GM21526 (cell line): Measurements from ENCODE around the gene EHMT2.
"Not testable (repeated sequence)": the region's sequence is repeated elsewhere in the genome, so short reads cannot be mapped to it uniquely, and the experiment has no call there.

Source experiments
- ATAC-seq: cut with Tn5 transposase; IDR thresholded peaks from one replicate; pipeline ENCODE4 v1.9.1; 2021; ENCODE audit warnings: moderate library complexity; ENCODE audit not compliant: unreplicated experiment, low FRiP score

EHMT2 gene

DNA sequence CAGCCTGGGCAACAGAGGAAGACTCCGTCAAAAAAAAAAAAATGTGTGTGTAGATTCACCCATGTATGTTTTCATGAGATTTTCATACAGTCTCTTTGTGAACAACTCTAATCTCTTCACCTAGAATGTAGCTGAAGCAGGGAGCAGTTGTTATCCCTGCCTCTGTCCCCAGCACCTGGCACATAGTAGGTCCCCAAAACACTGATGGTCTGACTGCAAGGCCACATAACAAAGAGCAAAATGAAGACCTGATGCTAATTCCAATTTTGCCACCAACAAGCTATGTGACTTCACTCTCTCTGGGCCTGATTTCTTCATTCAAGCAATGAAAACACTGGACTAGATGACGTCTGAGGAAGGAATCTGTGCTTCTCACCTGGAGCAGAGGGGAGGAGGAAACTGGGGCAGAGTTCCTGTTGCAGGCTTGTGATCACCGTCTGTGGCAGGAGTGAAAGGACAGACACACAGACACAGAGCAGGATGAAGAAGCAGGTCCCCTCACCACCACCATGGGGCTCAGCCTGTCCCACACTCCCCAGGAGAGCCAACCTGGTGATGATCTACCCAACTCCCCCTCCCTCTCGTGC, 23.3 kb downstream of the EHMT2 start:
- ATAC-seq: no peak

GRCh38 chr6:31871046-31871659, 26.3 kb downstream of the EHMT2 start:
- no peak for ATAC-seq

- no peak for ATAC-seq
Observed at GRCh38 chr6:31870385-31870921, 27.0 kb downstream of the EHMT2 start.

DNA sequence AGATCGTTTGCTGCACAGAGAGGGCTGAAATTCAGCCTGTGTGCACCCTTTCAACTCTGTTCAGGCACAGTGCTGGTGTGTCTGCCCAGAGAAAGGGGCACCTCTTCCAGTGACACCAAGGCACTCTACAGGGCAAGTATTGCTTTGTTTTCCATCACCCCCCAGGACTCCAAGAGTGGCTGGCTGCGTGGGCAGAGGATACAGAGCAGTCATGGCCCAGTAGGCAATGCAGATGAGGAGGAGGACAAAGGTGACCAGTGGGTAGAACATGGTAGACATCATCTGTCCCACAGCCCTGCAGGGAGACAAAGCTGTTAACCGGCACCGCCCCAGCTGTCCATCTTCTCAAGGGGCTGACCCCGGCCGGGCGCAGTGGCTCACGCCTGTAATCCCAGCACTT, 28.2 kb downstream of the EHMT2 start:
- no peak for ATAC-seq

GRCh38 chr6:31868658-31868971, 28.9 kb downstream of the EHMT2 start:
- not testable (repeated sequence) for ATAC-seq

GRCh38 chr6:31865205-31866118, 32.0 kb downstream of the EHMT2 start:
- ATAC-seq: no peak

DNA sequence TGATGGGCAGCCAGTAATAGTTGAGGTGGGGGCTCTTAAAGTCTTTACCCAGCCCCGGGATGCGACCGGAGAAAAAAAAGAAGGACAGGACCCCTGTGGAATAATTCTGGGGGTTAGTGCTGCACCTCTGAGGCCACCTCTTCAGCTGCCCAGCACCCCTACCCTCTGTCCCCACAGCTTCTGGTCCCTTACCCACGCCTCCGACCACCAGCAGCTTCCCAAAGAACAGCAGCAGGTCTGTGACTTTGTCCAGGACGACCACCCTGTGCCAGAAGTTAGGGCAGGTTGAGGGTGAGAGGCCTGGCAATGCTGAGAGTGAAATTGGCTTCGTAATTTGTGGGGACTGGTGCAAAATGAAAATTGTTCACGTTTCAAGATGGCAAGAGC, 32.7 kb downstream of the EHMT2 start:
- ATAC-seq: no peak

- not testable (repeated sequence) for ATAC-seq
Observed at GRCh38 chr6:31864123-31864562, 33.4 kb downstream of the EHMT2 start.

DNA sequence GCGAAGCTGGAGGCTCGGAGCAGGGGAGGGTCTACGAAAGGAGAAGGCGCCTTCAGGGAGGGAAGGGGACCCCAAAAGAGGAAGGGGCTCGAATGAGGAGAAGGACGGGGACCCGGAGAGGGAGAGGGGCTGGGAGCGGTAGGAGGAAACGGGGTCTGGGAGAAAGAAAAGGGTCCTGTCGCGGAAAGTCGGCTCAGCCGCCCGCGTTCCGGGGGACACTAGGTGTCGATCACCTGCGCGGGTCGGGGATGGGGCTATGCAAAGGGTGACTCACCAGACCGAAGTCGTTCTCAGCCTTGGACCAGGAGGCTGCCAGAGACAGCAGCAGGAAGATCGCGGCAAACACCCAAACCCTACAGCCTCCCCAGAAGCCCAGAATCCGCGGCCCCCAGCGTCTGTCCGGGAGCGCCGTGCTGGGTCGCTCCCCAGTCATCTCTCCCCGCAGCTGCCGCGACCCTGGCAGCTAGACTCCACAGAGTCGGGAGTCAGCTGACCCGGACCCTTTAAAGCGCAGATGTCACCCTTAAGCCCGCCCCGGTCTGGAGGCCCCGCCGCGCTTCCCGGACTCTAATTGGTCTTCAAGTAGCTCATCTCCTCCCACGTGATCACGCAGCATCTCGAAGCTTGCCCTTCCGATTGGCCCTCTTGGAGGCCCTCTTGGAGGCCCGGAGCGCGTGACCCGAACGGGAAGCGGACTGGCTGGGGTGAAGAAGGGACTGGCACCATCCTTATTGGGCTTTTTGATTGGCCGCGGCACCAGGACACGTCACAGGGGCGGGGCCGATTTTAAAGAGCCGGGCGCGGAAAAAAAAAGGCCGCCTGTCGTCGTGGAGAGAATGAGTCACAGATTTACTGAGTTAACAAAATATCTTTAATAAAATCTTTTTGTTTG, 34.9 kb downstream of the EHMT2 start, which contains the start of gene NEU1:
Gene NEU1 (minus strand): TSS at position 478 of the 892 bp plus-strand sequence. CDS start 45 bp downstream, at position 433.
- peak; percentile 84 for ATAC-seq

GRCh38 chr6:31861919-31862343, 35.6 kb downstream of the EHMT2 start:
- ATAC-seq: no peak

DNA sequence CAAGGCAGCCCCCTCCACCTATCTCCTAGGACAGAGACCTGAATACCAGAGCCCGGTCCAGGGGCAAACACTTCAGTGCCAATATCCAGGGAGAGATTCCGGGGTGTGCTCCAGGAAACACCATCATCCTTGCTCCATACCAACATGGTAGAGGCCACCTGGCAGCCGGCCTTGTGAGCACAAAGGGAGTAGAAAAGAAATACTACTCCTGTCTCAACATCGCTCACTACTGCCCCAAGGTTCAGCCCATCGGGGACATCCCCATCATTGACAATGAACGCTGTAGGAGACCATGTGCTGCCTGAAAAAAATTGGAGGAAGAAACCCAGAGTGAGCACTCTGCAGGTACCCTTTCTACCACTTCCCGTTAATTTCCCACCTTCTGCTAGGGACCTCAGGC, 36.3 kb downstream of the EHMT2 start:
- ATAC-seq: no peak

- ATAC-seq: no peak
Observed at GRCh38 chr6:31860349-31860748, 37.1 kb downstream of the EHMT2 start.

- no peak for ATAC-seq
Observed at GRCh38 chr6:31859923-31860322, 37.6 kb downstream of the EHMT2 start.

- no peak for ATAC-seq
Observed at GRCh38 chr6:31858707-31859106, 38.8 kb downstream of the EHMT2 start.

DNA sequence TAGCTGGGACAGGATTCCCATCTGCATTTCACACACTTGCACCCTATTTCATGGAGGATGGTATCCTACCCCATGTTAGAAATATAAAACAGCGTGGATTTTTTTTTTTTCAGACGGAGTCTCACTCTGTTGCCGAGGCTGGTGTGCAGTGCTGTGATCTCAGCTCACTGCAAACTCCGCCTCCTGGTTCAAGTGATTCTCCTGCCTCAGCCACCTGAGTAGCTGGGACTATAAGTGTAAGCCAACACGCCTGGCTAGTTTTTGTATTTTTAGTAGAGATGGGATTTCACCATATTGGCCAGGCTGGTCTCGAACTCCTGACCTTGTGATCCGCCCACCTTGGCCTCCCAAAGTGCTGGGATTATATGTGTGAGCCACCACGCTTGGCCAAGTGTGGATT, 39.7 kb downstream of the EHMT2 start:
- not testable (repeated sequence) for ATAC-seq

DNA sequence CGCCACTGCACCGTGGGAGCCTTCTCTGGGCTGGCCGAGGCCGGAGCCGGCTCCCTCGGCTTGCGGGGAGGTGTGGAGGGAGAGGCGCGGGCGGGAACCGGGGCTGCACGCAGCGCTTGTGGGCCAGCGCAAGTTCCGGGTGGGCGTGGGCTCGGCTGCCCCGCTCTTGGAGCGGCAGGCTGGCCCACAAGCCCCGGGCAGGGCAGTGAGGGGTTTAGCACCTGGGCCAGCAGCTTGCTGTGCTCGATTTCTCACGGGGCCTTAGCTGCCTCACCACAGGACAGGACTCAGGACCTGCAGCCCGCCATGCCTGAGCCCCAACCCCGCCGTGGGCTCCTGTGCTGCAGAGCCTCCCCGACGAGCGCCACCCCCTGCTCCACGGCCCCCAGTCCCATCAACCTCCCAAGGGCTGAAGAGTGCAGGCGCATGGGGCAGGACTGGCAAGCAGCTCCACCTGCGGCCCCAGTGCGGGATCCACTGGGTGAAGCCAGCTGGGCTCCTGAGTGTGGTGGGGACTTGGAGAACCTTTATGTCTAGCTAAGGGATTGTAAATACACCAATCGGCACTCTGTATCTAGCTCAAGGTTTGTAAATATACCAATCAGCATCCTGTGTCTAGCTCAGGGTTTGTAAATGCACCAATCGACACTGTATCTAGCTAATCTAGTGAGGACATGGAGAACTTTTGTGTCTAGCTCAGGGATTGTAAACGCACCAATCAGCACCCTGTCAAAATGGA, 45.3 kb downstream of the EHMT2 start:
- not testable (repeated sequence) for ATAC-seq

- ATAC-seq: no peak
Observed at GRCh38 chr6:31851485-31851832, 46.0 kb downstream of the EHMT2 start.

DNA sequence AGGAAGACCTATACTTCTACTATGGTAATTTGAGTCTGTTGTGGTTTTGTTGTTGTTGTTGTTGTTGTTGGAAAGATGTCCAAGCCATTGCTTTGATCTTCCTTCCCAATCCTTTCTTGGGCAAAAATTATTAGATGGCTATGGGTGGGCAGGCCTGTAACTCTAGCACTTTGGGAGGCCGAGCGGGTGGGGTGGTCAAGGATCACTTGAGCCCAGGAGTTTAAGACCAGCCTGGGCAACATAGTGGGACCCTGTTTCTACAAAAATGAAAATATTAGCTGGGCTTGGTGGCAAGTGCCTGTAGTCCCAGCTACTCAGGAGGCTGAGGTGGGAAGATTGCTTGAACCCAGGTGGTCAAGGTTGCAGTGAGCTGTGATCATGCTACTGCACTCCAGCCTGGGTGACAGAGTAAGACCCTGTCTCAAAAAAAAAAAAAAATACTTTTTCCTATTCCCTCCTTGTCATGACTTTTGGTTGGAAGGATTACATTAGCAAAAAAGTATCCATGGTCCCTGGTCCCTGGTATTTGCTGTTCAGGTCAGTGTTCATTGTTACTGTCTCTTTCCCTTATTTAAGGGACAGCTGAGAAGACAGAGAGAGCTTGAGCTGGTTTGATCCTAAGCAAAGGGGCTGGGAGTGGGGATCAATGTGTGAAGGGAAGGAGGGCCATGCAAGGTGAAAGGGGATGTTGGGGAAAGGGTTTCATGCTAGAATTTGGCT, 46.6 kb downstream of the EHMT2 start:
- ATAC-seq: no peak
